Uterus (tissue), 4 donors: ENCODE measurements around the gene ENKUR. TPM values are rescaled to one million over a fixed set of nuclear protein-coding genes. Genes with fewer than 3 reads are reported as not detected.
"Not testable (repeated sequence)": the region's sequence is repeated elsewhere in the genome, so short reads cannot be mapped to it uniquely, and the experiment has no call there.

Experiments used
- DNase-seq, 2 donors: peaks; one replicate each; pipeline ENCODE4 v3.0.0-alpha.2; 2019 to 2020
- H3K27ac ChIP-seq, 2 donors: fragments of 200-600 bp; sonication (generic); 1 replicate in 1 of 2; 2 replicates in 1 of 2; pipeline ENCODE4 v1.5.1; 2016 to 2018
- H3K27me3 ChIP-seq, 2 donors: fragments of 200-600 bp; sonication (generic); one replicate each; pipeline ENCODE4 v1.5.1; 2018 to 2019; ENCODE audit warnings: control low read depth in 1 of 2
- H3K36me3 ChIP-seq, 2 donors: fragments of 200-600 bp; sonication (generic); one replicate each; pipeline ENCODE4 v1.5.1; 2019; ENCODE audit warnings: control low read depth in 1 of 2
- H3K4me1 ChIP-seq, 2 donors: fragments of 200-600 bp; sonication (generic); one replicate each; pipeline ENCODE4 v1.5.1; 2018 to 2019; ENCODE audit warnings: control low read depth in 1 of 2
- H3K4me3 ChIP-seq, 2 donors: fragments of 200-600 bp; sonication (generic); 1 replicate in 1 of 2; 2 replicates in 1 of 2; pipeline ENCODE4 v1.5.1; 2018 to 2019; ENCODE audit warnings: mild to moderate bottlenecking in 1 of 2
- H3K9me3 ChIP-seq, 2 donors: fragments of 200-600 bp; sonication (generic); one replicate each; pipeline ENCODE4 v1.5.1; 2019; ENCODE audit warnings: control low read depth in 1 of 2
- CTCF ChIP-seq, 4 experiments: fragments of 200-600 bp in 2 of 4; fragments of 450-650 bp in 2 of 4; sonication (generic) in 2 of 4; IDR thresholded peaks; one replicate each; pipeline ENCODE4 v1.5.1; 2016 to 2019; ENCODE audit warnings: antibody characterized with exemption in 4 of 4, mild to moderate bottlenecking in 2 of 4, moderate library complexity in 1 of 4
- POLR2A ChIP-seq, 2 donors: fragments of 450-650 bp; IDR thresholded peaks; one replicate each; pipeline ENCODE4 v1.6.1; 2016; ENCODE audit warnings: antibody characterized with exemption in 2 of 2, mild to moderate bottlenecking in 1 of 2, moderate library complexity in 1 of 2
- intact Hi-C: fragments of 100-400 bp; cut with DNase I; formaldehyde crosslinking; loops from one replicate; pipeline ENCODE4 v1.15.1; 2023; ENCODE audit warnings: low total_unique reads
- total RNA-seq, 4 donors: library from RNA; depleted of rRNA in 3 of 4; stranded (reverse); fragments of >200 nt in 3 of 4; gene quantifications; one replicate each; pipeline versions ENCODE4 v1.1.0 to v1.2.4, GENCODE V29; 2014 to 2023
- donor health status: DM: yes; HTN: yes; CAD: no.

The ENKUR gene
- total RNA-seq, 4 donors from 2014 or later = 0.73 to 10.0 (median 2.3) TPM; not detected in 1

GRCh38 chr10:24971374-24971773 is 44.6 kb downstream of the ENKUR start:
- Histone ChIP-seq H3K27ac (no peak overlapping the region), H3K27me3 (no peaks in the 10 kb centered on the region), H3K9me3 (no peaks in the 10 kb centered on the region), H3K4me3 (no peak overlapping the region), H3K36me3 (no peaks in the 10 kb centered on the region), H3K4me1 (no peaks in the 10 kb centered on the region)
- TF ChIP-seq CTCF (IDR thresholded peaks at IDR 0.05) (no peak), POLR2A (IDR thresholded peaks at IDR 0.05) (no peak)
- DNase-seq = no peak
- intact Hi-C loops = no loop called here

GRCh38 chr10:24969841-24970281 is 46.1 kb downstream of the ENKUR start:
- no peak overlapping the region for H3K27ac ChIP-seq
- H3K4me1 ChIP-seq = no peaks in the 10 kb centered on the region
- no peaks in the 10 kb centered on the region for H3K27me3 ChIP-seq
- intact Hi-C loops = no loop called here
- H3K9me3 ChIP-seq = no peaks in the 10 kb centered on the region
- DNase-seq = no peak
- TF ChIP-seq POLR2A (IDR thresholded peaks at IDR 0.05) (no peak), CTCF (IDR thresholded peaks at IDR 0.05) (no peak)
- no peak overlapping the region for H3K4me3 ChIP-seq
- no peaks in the 10 kb centered on the region for H3K36me3 ChIP-seq

- H3K9me3 ChIP-seq, H3K27me3 ChIP-seq, H3K4me3 ChIP-seq, H3K4me1 ChIP-seq, H3K27ac ChIP-seq, H3K36me3 ChIP-seq, intact Hi-C loops, DNase-seq: not testable (repeated sequence)
These were observed 47.0 kb downstream of the ENKUR start for GRCh38 chr10:24968951-24969350.

GRCh38 chr10:24968349-24968748 is 47.6 kb downstream of the ENKUR start:
- no peak for DNase-seq
- Histone ChIP-seq H3K36me3 (no peaks in the 10 kb centered on the region), H3K4me3 (no peak overlapping the region), H3K9me3 (no peaks in the 10 kb centered on the region), H3K27ac (no peak overlapping the region), H3K27me3 (no peaks in the 10 kb centered on the region), H3K4me1 (no peaks in the 10 kb centered on the region)
- intact Hi-C loops = no loop called here
- TF ChIP-seq CTCF (IDR thresholded peaks at IDR 0.05) = no peak
- no peak for TF ChIP-seq POLR2A (IDR thresholded peaks at IDR 0.05)

- Histone ChIP-seq H3K27ac (no peak overlapping the region), H3K27me3 (no peaks in the 10 kb centered on the region), H3K4me3 (no peak overlapping the region), H3K9me3 (no peaks in the 10 kb centered on the region), H3K4me1 (no peaks in the 10 kb centered on the region), H3K36me3 (no peaks in the 10 kb centered on the region)
- TF ChIP-seq CTCF (IDR thresholded peaks at IDR 0.05) (no peak), POLR2A (IDR thresholded peaks at IDR 0.05) (no peak)
- intact Hi-C loops = no loop called here
- DNase-seq = no peak
These were observed 48.9 kb downstream of the ENKUR start for GRCh38 chr10:24966962-24967481.

GRCh38 chr10:24965051-24965450 is 50.9 kb downstream of the ENKUR start:
- intact Hi-C loops = no loop called here
- Histone ChIP-seq H3K4me1 (no peaks in the 10 kb centered on the region), H3K9me3 (no peaks in the 10 kb centered on the region), H3K27me3 (no peaks in the 10 kb centered on the region), H3K27ac (no peak overlapping the region), H3K36me3 (no peaks in the 10 kb centered on the region), H3K4me3 (no peak overlapping the region)
- TF ChIP-seq CTCF (IDR thresholded peaks at IDR 0.05) (no peak), POLR2A (IDR thresholded peaks at IDR 0.05) (no peak)
- DNase-seq = no peak
